ENCODE data around the gene ANO7. TPM values are rescaled to one million over a fixed set of nuclear protein-coding genes. Genes with fewer than 3 reads are reported as not detected.
A peak's percentile ranks its signal among the peaks of the same experiment; 100 is the strongest.

ANO7 gene
- total RNA-seq, 1 donor from 2014 or later = under 0.01 TPM

- H3K36me3 ChIP-seq (ENCODE audit: control insufficient read depth, insufficient read depth, low read length) = peaks cover 2% of the 10 kb centered on the region
- TF ChIP-seq CTCF (IDR thresholded peaks at IDR 0.05; ENCODE audit: insufficient read depth, low read length, severe bottlenecking) = no peak
- FAIRE-seq (no peak), DNase-seq (ENCODE audit: low read depth) (no peak)
- H3K27me3 ChIP-seq (ENCODE audit: control insufficient read depth, insufficient read depth, low read length) = no peaks in the 10 kb centered on the region
- H3K4me3 ChIP-seq (ENCODE audit: low read depth, low read length) = no peak overlapping the region
Measured at GRCh38 chr2:241178961-241179360, 9.5 kb upstream of the ANO7 start.

GRCh38 chr2:241179899-241180298 is 8.6 kb upstream of the ANO7 start:
- DNase-seq (ENCODE audit: low read depth) (no peak), FAIRE-seq (no peak)
- H3K27me3 ChIP-seq (ENCODE audit: control insufficient read depth, insufficient read depth, low read length) = no peaks in the 10 kb centered on the region
- H3K4me3 ChIP-seq (ENCODE audit: low read depth, low read length) = no peak overlapping the region
- no peak for TF ChIP-seq CTCF (IDR thresholded peaks at IDR 0.05; ENCODE audit: insufficient read depth, low read length, severe bottlenecking)
- peaks cover 2% of the 10 kb centered on the region for H3K36me3 ChIP-seq (ENCODE audit: control insufficient read depth, insufficient read depth, low read length)

GRCh38 chr2:241180495-241180894 is 8.0 kb upstream of the ANO7 start:
- Histone ChIP-seq H3K27me3 (ENCODE audit: control insufficient read depth, insufficient read depth, low read length) (no peaks in the 10 kb centered on the region), H3K4me3 (ENCODE audit: low read depth, low read length) (no peak overlapping the region), H3K36me3 (ENCODE audit: control insufficient read depth, insufficient read depth, low read length) (peaks cover 2% of the 10 kb centered on the region)
- FAIRE-seq (no peak), DNase-seq (ENCODE audit: low read depth) (no peak)
- no peak for TF ChIP-seq CTCF (IDR thresholded peaks at IDR 0.05; ENCODE audit: insufficient read depth, low read length, severe bottlenecking)

GRCh38 chr2:241182126-241182525 is 6.4 kb upstream of the ANO7 start:
- H3K27me3 ChIP-seq (ENCODE audit: control insufficient read depth, insufficient read depth, low read length) = no peaks in the 10 kb centered on the region
- DNase-seq (ENCODE audit: low read depth) (no peak), FAIRE-seq (no peak)
- H3K4me3 ChIP-seq (ENCODE audit: low read depth, low read length) = no peak overlapping the region
- peaks cover 2% of the 10 kb centered on the region for H3K36me3 ChIP-seq (ENCODE audit: control insufficient read depth, insufficient read depth, low read length)
- TF ChIP-seq CTCF (IDR thresholded peaks at IDR 0.05; ENCODE audit: insufficient read depth, low read length, severe bottlenecking) = no peak

GRCh38 chr2:241182531-241183133 is 5.8 kb upstream of the ANO7 start:
- DNase-seq (ENCODE audit: low read depth) (no peak), FAIRE-seq (peak; percentile 75)
- no peak for TF ChIP-seq CTCF (IDR thresholded peaks at IDR 0.05; ENCODE audit: insufficient read depth, low read length, severe bottlenecking)
- H3K27me3 ChIP-seq (ENCODE audit: control insufficient read depth, insufficient read depth, low read length) = no peaks in the 10 kb centered on the region
- no peak overlapping the region for H3K4me3 ChIP-seq (ENCODE audit: low read depth, low read length)
- H3K36me3 ChIP-seq (ENCODE audit: control insufficient read depth, insufficient read depth, low read length) = peaks cover 2% of the 10 kb centered on the region

- no peak for FAIRE-seq
- Histone ChIP-seq H3K36me3 (ENCODE audit: control insufficient read depth, insufficient read depth, low read length) (no peaks in the 10 kb centered on the region), H3K4me3 (ENCODE audit: low read depth, low read length) (no peak overlapping the region), H3K27me3 (ENCODE audit: control insufficient read depth, insufficient read depth, low read length) (no peaks in the 10 kb centered on the region)
- no peak for TF ChIP-seq CTCF (IDR thresholded peaks at IDR 0.05; ENCODE audit: insufficient read depth, low read length, severe bottlenecking)
- DNase-seq (ENCODE audit: low read depth) = no peak
Measured at GRCh38 chr2:241183221-241183620, 5.3 kb upstream of the ANO7 start.
